ENCODE data around the gene NAA20. TPM values are rescaled to one million over a fixed set of nuclear protein-coding genes. Genes with fewer than 3 reads are reported as not detected.

NAA20 gene
- total RNA-seq, 1 experiment from 2014 or later, result 31.0 TPM

- Mint-ChIP-seq H3K27me3 (ENCODE audit: unreplicated experiment) (no peaks in the 10 kb centered on the region), H3K27ac (ENCODE audit: unreplicated experiment) (peak overlapping the region; percentile 77), H3K4me1 (ENCODE audit: low read depth, unreplicated experiment) (no peaks in the 10 kb centered on the region), H3K4me3 (ENCODE audit: low read depth, unreplicated experiment) (peak overlapping the region; percentile 62), H3K9me3 (ENCODE audit: low read depth, unreplicated experiment) (no peaks in the 10 kb centered on the region), H3K36me3 (ENCODE audit: insufficient read depth, unreplicated experiment) (peaks cover 30% of the 10 kb centered on the region)
- TF ChIP-seq, protein P1, sequence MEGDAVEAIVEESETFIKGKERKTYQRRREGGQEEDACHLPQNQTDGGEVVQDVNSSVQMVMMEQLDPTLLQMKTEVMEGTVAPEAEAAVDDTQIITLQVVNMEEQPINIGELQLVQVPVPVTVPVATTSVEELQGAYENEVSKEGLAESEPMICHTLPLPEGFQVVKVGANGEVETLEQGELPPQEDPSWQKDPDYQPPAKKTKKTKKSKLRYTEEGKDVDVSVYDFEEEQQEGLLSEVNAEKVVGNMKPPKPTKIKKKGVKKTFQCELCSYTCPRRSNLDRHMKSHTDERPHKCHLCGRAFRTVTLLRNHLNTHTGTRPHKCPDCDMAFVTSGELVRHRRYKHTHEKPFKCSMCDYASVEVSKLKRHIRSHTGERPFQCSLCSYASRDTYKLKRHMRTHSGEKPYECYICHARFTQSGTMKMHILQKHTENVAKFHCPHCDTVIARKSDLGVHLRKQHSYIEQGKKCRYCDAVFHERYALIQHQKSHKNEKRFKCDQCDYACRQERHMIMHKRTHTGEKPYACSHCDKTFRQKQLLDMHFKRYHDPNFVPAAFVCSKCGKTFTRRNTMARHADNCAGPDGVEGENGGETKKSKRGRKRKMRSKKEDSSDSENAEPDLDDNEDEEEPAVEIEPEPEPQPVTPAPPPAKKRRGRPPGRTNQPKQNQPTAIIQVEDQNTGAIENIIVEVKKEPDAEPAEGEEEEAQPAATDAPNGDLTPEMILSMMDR (IDR thresholded peaks at IDR 0.05; ENCODE audit: unreplicated experiment), result no peak
- CTCF ChIA-PET, result interaction anchor here (1.3 kb wide), 1 partner anchor 19 kb away, joined by 4 read pairs; no protein-coding TSS in a partner anchor
- BruUV-seq (replicated peaks), result no TSS peak
- DNase-seq, result no peak
- intact Hi-C loops (cut with micrococcal nuclease; ENCODE audit: unreplicated experiment), result no loop called here
Measured at GRCh38 chr20:19973961-19974629, 43.1 kb upstream of the NAA20 start.

- Mint-ChIP-seq H3K36me3 (ENCODE audit: insufficient read depth, unreplicated experiment) (peaks cover 30% of the 10 kb centered on the region), H3K9me3 (ENCODE audit: low read depth, unreplicated experiment) (no peaks in the 10 kb centered on the region), H3K4me3 (ENCODE audit: low read depth, unreplicated experiment) (peak overlapping the region; percentile 62), H3K27me3 (ENCODE audit: unreplicated experiment) (no peaks in the 10 kb centered on the region), H3K27ac (ENCODE audit: unreplicated experiment) (peak overlapping the region; percentile 77), H3K4me1 (ENCODE audit: low read depth, unreplicated experiment) (no peaks in the 10 kb centered on the region)
- BruUV-seq (replicated peaks), result no TSS peak
- CTCF ChIA-PET, result interaction anchor here (1.0 to 1.3 kb wide), 3 partner anchors 18 to 88 kb away, joined by 4 to 5 read pairs (median 5); no protein-coding TSS in a partner anchor
- intact Hi-C loops (cut with micrococcal nuclease; ENCODE audit: unreplicated experiment), result loop anchor here (5.0 kb wide), 1 partner anchor 88 kb away; no protein-coding TSS in a partner anchor
- TF ChIP-seq, protein P1 (IDR thresholded peaks at IDR 0.05; ENCODE audit: unreplicated experiment), result no peak
- peak; percentile 65 for DNase-seq
Measured at GRCh38 chr20:19974630-19975435, 42.3 kb upstream of the NAA20 start.

DNA sequence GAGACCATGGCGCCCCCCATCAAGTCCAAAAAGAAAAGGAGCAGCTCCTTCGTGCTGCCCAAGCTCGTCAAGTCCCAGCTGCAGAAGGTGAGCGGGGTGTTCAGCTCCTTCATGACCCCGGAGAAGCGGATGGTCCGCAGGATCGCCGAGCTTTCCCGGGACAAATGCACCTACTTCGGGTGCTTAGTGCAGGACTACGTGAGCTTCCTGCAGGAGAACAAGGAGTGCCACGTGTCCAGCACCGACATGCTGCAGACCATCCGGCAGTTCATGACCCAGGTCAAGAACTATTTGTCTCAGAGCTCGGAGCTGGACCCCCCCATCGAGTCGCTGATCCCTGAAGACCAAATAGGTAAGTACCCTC is 41.7 kb upstream of the NAA20 start:
- Mint-ChIP-seq H3K36me3 (ENCODE audit: insufficient read depth, unreplicated experiment) (peaks cover 30% of the 10 kb centered on the region), H3K27ac (ENCODE audit: unreplicated experiment) (peak overlapping the region; percentile 77), H3K4me3 (ENCODE audit: low read depth, unreplicated experiment) (peak overlapping the region; percentile 62), H3K27me3 (ENCODE audit: unreplicated experiment) (no peaks in the 10 kb centered on the region), H3K9me3 (ENCODE audit: low read depth, unreplicated experiment) (no peaks in the 10 kb centered on the region), H3K4me1 (ENCODE audit: low read depth, unreplicated experiment) (no peaks in the 10 kb centered on the region)
- TF ChIP-seq, protein P1 (IDR thresholded peaks at IDR 0.05; ENCODE audit: unreplicated experiment), result no peak
- DNase-seq, result no peak
- CTCF ChIA-PET, result interaction anchor here (0.5 to 1.3 kb wide), 3 partner anchors 62 to 89 kb away, joined by 3 to 5 read pairs (median 5); no protein-coding TSS in a partner anchor
- no TSS peak for BruUV-seq (replicated peaks)
- intact Hi-C loops (cut with micrococcal nuclease; ENCODE audit: unreplicated experiment), result loop anchor here (5.0 kb wide), 1 partner anchor 88 kb away; no protein-coding TSS in a partner anchor

- Mint-ChIP-seq H3K4me3 (ENCODE audit: low read depth, unreplicated experiment) (peak overlapping the region; percentile 62), H3K9me3 (ENCODE audit: low read depth, unreplicated experiment) (no peaks in the 10 kb centered on the region), H3K36me3 (ENCODE audit: insufficient read depth, unreplicated experiment) (peaks cover 30% of the 10 kb centered on the region), H3K27ac (ENCODE audit: unreplicated experiment) (no peak overlapping the region), H3K4me1 (ENCODE audit: low read depth, unreplicated experiment) (no peaks in the 10 kb centered on the region), H3K27me3 (ENCODE audit: unreplicated experiment) (no peaks in the 10 kb centered on the region)
- CTCF ChIA-PET, result interaction anchor here (0.5 to 1.3 kb wide), 3 partner anchors 63 to 89 kb away, joined by 3 to 5 read pairs (median 5); no protein-coding TSS in a partner anchor
- TSS peak; percentile 40 for BruUV-seq (replicated peaks)
- intact Hi-C loops (cut with micrococcal nuclease; ENCODE audit: unreplicated experiment), result loop anchor here (5.0 kb wide), 1 partner anchor 89 kb away; no protein-coding TSS in a partner anchor
- TF ChIP-seq, protein P1 (IDR thresholded peaks at IDR 0.05; ENCODE audit: unreplicated experiment), result no peak
- no peak for DNase-seq
Measured at GRCh38 chr20:19975901-19976300, 41.3 kb upstream of the NAA20 start.

Measured in Calu3 (cell line).